ENCODE data around the gene AJAP1. TPM values are rescaled to one million over a fixed set of nuclear protein-coding genes. Genes with fewer than 3 reads are reported as not detected.

AJAP1 gene
- total RNA-seq, 1 donor from 2014 or later = 6.9 TPM

GRCh38 chr1:4734219-4734618 is 79.8 kb downstream of the AJAP1 start:
- Histone ChIP-seq H3K4me1 (no peaks in the 10 kb centered on the region), H3K36me3 (no peaks in the 10 kb centered on the region), H3K27ac (no peak overlapping the region), H3K4me3 (no peak overlapping the region), H3K9me3 (no peaks in the 10 kb centered on the region), H3K27me3 (no peaks in the 10 kb centered on the region)
- no peak for TF ChIP-seq CTCF (IDR thresholded peaks at IDR 0.05)
- DNase-seq (ENCODE audit: low spot score in 2 of 2) = no peak
- intact Hi-C loops (cut with DNase I) = no loop called here

- Histone ChIP-seq H3K27ac (no peak overlapping the region), H3K36me3 (no peaks in the 10 kb centered on the region), H3K4me3 (no peak overlapping the region), H3K4me1 (no peaks in the 10 kb centered on the region), H3K27me3 (no peaks in the 10 kb centered on the region), H3K9me3 (no peaks in the 10 kb centered on the region)
- no peak for TF ChIP-seq CTCF (IDR thresholded peaks at IDR 0.05)
- intact Hi-C loops (cut with DNase I) = no loop called here
- no peak for DNase-seq (ENCODE audit: low spot score in 2 of 2)
These were observed 80.4 kb downstream of the AJAP1 start for GRCh38 chr1:4734791-4735190.

- Histone ChIP-seq H3K4me1 (no peaks in the 10 kb centered on the region), H3K27ac (no peak overlapping the region), H3K4me3 (no peak overlapping the region), H3K36me3 (no peaks in the 10 kb centered on the region), H3K9me3 (no peaks in the 10 kb centered on the region), H3K27me3 (no peaks in the 10 kb centered on the region)
- intact Hi-C loops (cut with DNase I) = no loop called here
- no peak for TF ChIP-seq CTCF (IDR thresholded peaks at IDR 0.05)
- DNase-seq (ENCODE audit: low spot score in 2 of 2) = no peak
These were observed 81.8 kb downstream of the AJAP1 start for GRCh38 chr1:4736254-4736653.

- no peaks in the 10 kb centered on the region for H3K9me3 ChIP-seq
- no peak overlapping the region for H3K27ac ChIP-seq
- H3K36me3 ChIP-seq = no peaks in the 10 kb centered on the region
- H3K4me1 ChIP-seq = no peaks in the 10 kb centered on the region
- DNase-seq (ENCODE audit: low spot score in 2 of 2) = no peak
- H3K27me3 ChIP-seq = no peaks in the 10 kb centered on the region
- no peak for TF ChIP-seq CTCF (IDR thresholded peaks at IDR 0.05)
- intact Hi-C loops (cut with DNase I) = no loop called here
- H3K4me3 ChIP-seq = no peak overlapping the region
These were observed 87.5 kb downstream of the AJAP1 start for GRCh38 chr1:4741876-4742423.

GRCh38 chr1:4743978-4744750 is 89.8 kb downstream of the AJAP1 start:
- Histone ChIP-seq H3K36me3 (no peaks in the 10 kb centered on the region), H3K4me1 (no peaks in the 10 kb centered on the region), H3K4me3 (no peak overlapping the region), H3K27me3 (no peaks in the 10 kb centered on the region), H3K9me3 (no peaks in the 10 kb centered on the region), H3K27ac (no peak overlapping the region)
- no peak for TF ChIP-seq CTCF (IDR thresholded peaks at IDR 0.05)
- intact Hi-C loops (cut with DNase I) = no loop called here
- DNase-seq (ENCODE audit: low spot score in 2 of 2) = no peak

Measured in ascending aorta (tissue), 2 donors.